DLD1 (cell line): ENCODE results near the gene SPATA6.

Source experiments
- in situ Hi-C: cut with HindIII; loops from 2 replicates; pipeline ENCODE4 v1.10.0; 2017; ENCODE audit warnings: low sequenced_read_pairs

SPATA6 gene

GRCh38 chr1:48258106-48258505 is 213.9 kb downstream of the SPATA6 start:
- in situ Hi-C loops = no loop called here

GRCh38 chr1:48254254-48254653 is 217.8 kb downstream of the SPATA6 start:
- in situ Hi-C loops = no loop called here

- in situ Hi-C loops = no loop called here
These were observed 220.2 kb downstream of the SPATA6 start for GRCh38 chr1:48251821-48252220.

GRCh38 chr1:48251323-48251722 is 220.7 kb downstream of the SPATA6 start:
- in situ Hi-C loops = no loop called here

GRCh38 chr1:48250572-48250971 is 221.4 kb downstream of the SPATA6 start:
- in situ Hi-C loops = no loop called here

GRCh38 chr1:48249868-48250267 is 222.1 kb downstream of the SPATA6 start:
- in situ Hi-C loops = no loop called here

GRCh38 chr1:48248356-48248755 is 223.6 kb downstream of the SPATA6 start:
- in situ Hi-C loops = no loop called here

- in situ Hi-C loops = no loop called here
These were observed 225.3 kb downstream of the SPATA6 start for GRCh38 chr1:48246727-48247126.
